ENCODE data around the gene HSBP1L1.
"Not testable (repeated sequence)": the region's sequence is repeated elsewhere in the genome, so short reads cannot be mapped to it uniquely, and the experiment has no call there.

DNA sequence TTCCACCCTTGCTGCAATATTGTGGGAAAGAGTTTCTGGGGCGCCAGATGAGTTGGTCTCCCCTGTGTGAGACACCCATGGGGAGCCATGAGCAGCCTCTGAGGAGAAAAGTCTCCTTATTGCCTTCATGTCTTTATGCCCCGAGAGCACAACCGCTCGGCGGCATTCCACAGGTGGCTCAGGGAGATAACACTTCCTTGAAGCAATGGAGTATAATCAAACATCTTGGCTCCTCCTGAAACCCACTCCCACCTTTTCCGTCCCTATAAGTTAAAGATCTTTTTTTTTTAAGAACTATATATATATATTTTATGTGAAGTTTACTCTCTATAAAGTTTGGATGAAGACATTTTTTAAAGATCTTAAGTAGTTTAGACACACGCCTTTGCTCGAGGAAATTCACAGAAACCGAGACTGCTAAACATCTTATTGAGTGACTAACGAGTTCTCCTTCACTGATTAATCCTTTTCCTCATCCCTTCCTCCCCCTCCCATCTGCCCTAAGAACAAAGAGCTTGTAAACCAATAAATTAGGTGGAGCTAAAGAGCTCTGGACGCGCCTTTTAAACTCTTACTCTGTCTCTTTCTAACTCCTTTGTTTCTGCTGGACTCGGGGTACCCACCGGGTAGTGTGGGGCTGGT is 47.2 kb downstream of the HSBP1L1 start:
- not testable (repeated sequence) for TF ChIP-seq EZH2 (IDR thresholded peaks at IDR 0.05; ENCODE audit: borderline replicate concordance, low read depth, low read length, severe bottlenecking); POLR2A (IDR thresholded peaks at IDR 0.05; ENCODE audit: low read depth, low read length); CTCF (IDR thresholded peaks at IDR 0.05; ENCODE audit: extremely low read depth in 1 of 2, insufficient read depth in 1 of 2, low read depth in 1 of 2, low read length in 2 of 2); MYC (IDR thresholded peaks at IDR 0.05; ENCODE audit: low read depth, low read length); MAX (IDR thresholded peaks at IDR 0.05; ENCODE audit: insufficient read depth, insufficient read length); JUN (IDR thresholded peaks at IDR 0.05; ENCODE audit: borderline replicate concordance, insufficient read depth, insufficient read length, low read depth)
